Left hindlimb (tissue), 1 donor: Measurements from ENCODE around the gene DACT2.
"Not testable (repeated sequence)": the region's sequence is repeated elsewhere in the genome, so short reads cannot be mapped to it uniquely, and the experiment has no call there.

Experiments
- DNase-seq: peaks from one replicate; pipeline ENCODE4 v3.0.0-alpha.2; 2018

The DACT2 gene

DNA sequence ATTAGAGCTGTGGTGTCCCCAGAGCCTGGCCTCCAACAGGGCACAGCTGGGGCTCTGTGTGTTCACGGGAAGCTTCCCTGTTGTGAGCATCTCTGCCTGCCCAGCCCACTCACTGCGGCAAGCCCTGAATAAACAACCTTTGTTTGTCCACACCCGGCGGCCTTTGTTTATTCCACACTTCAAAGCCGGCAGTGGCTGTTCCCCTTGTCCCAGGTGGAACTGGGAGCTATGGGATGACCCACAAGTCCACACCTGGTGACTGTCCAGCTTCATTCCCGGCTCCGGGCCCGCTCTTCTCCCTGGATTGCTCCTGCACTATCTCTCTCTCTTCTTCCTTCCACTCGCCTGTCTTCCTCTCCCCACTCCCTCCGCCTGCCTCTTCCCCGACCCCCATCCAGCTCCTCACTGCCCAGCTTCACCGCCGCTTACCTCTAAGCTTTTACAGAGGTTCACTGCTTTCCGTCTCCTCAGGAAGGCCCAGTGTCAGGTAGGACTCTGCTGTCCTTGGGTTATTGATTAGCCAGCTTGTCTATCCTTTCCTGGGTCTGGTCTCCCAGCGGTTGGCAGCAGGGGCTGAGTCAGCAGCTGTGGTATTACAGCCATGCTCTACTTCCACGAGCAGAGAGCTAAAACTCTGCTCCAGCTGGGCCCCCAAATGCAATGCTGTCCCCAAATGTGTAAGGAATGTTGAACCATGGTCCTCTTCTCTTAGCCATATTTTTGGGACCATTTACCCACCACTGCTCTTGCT lies 17.8 kb downstream of the DACT2 start:
- DNase-seq, result no peak

DNA sequence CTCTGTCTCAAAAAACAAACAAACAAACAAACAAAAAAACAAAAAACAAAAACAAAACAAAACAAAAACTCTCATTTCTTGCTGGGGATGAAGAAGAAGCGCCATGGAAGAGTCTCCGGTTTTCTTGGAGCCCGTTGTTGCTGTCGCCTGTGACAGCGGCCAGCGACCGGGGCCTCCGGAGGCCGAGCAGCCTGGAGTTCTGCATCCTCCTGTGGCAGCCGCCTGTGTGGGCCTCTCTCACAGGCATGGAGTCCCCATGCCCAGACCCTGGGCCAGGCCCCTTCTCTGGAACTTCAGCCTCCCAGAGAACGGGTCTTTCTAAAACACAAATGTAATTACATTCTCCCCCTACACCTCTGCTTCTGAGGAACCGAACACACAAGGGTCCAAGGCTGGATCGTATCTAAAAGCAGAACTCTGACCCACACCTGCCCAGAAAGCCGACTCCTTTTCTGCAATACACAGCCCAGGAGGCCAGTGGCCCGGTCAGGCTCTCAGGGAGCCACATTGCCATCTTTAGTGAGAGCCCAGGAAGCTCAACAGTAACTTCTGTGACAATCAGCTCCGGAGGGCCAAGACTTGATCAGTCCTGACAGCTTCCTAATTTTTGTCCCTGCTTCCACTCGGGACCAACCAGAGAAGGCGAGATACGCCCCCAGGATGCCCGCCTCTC lies 18.5 kb downstream of the DACT2 start:
- DNase-seq, result no peak

DNA sequence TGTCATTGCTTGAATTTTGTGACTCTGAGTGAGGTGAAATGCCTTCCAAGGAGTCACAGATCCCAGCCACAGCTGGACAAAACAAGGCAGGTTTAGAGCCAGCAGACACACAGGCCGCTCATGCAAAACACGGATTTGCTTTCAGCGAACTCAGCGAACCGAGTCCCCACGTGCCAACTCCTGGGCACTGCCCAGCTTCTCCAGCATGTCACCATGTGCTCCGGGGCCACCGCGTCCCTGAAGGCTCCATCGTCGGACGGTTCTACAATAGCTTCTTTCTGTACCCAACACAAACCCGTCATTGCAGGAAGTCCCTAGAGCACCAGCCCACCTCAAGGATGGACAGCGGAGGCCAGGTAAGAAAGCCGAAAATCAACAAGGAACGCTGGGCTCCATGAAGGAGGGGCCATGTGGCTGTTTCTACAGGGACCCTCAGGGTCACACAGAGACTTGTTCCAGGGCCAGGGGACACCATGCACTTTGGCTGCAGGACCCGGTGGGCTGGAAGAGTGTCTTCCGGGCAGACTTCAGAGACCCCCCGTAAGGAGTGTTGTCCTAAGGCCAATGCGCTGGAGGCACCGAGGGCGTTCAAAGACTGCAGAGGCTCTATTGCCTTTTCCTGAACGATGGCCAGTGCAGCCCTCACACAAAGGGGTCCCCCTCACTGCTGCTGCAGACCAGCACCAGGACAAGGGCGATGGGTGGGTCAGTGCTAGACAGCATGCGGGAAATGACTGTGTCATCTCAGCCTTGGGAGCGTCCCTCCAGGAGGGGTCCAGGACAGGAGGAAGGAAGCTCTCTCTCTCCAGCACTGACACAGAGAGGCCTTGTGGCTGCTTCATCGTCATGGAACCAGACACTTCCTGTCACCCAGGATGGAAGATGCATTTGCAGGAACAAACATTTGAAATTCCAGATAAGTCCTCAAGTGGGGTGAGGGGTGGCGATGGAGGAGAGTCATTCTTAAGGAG lies 19.8 kb downstream of the DACT2 start:
- DNase-seq, result no peak

DNA sequence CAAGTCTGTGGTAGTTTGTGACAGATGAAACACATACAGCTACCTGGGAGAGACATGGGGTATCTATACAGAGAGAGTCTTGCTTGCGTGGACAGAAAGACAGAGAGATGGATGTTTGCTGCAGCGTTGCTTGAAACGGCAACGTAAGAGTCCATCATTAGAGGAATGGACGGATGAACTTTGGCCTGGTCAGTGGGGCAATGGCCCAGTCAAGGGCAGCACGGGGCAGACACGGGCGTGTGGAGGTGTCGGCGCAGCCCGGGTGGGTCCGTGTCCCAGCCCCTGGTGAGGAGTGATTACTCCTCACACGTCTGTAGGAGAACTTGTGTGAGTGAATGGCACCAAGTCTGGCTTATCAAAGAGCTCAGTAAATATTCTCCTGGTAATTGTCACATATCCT lies 21.9 kb downstream of the DACT2 start:
- DNase-seq, result no peak

DNA sequence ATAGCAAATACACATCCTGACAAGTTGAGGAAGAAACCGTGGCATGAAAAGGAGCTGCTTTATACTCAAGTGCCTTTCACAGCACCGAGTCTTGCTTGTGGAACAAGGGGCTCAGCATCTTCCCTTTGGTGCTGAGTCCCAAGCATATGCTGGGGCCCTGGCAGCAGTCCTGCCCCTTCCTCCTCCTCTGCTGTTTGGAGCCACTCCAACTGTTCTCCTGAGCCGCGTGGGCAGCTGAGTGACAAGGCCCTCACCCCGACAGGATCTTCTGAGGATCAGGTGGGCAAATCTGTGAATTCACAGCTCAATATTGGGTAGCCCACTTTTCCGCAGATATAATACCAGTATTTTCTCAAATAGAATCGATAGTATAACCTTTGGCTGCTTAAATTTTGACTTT lies 24.7 kb downstream of the DACT2 start:
- no peak for DNase-seq

DNA sequence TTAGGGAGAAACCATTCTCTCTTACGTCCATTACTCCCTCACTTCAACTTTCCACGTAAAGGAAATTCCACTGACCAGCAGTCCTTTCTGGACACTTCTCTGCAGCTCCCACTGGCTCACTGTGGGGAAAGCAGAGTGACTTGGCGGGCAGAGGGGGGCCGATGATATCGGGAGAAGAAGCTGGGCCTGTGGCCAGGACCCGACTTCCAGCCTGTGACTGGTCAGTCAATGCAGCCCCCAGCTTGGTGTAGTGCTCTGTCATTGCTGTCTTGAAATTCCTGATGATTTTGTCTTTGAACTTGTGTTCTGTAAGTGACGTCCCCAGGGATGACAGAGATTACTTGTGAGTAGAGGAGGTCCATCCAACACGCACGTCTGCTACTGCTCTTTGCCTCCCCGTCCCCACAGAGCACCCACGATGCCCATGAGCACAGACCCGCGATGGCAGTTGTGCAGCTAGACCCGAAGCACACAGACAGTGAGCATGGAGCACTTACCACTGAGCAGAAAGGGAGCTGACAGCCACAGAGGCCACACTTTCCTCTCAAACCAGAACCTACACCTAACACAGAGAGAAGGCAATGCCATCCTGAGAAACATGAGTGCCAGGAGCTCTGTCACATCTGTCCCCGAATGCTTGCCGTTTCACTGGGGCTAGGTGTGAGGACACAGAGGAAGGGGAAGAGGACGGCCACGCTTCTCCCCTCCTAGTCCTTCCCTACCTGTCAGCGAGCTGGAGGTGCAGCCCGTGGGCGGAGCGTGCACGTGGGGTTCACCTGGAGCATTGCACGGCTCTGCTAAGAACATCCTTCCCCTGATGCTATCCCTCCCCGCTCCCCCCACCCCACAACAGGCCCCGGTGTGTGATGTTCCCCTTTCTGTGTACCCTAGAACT lies 25.7 kb downstream of the DACT2 start:
- no peak for DNase-seq

DNA sequence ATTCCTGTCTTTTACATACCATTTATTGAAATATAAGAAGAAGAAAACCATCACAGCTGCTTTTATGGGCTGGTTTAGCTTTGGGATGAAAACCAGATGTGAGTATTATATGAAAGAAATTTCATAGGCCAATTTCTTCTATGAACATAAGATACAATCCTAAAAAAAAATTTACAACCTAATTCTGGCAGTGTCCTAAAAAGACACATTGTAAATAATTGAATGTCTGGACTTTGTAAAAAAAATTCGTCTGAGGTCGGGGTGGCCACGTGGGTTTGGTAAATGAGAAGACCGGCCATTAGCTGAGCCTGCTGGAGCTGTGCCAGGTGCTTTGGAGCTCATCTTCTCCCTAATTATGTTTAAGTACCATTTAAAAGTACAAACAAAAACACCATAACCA lies 26.8 kb downstream of the DACT2 start:
- DNase-seq, result no peak

DNA sequence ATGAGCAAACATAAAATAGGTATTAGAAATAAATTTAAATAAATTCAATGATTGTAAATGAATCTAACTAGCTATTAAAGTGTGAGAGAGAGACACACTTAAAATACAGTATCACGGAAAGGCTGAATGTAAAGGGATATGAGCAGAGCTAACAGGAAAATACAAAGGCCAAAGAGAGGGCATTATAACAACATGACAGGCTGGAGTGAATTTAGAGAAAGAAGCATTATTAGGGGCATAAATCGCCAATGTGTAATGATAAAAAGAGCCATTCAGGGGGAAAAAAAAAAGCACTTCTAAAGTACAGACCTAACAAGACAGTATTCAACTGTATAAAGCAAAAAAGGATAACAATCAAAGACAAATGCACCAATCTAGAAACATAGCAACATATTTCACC lies 28.1 kb downstream of the DACT2 start:
- no peak for DNase-seq

DNA sequence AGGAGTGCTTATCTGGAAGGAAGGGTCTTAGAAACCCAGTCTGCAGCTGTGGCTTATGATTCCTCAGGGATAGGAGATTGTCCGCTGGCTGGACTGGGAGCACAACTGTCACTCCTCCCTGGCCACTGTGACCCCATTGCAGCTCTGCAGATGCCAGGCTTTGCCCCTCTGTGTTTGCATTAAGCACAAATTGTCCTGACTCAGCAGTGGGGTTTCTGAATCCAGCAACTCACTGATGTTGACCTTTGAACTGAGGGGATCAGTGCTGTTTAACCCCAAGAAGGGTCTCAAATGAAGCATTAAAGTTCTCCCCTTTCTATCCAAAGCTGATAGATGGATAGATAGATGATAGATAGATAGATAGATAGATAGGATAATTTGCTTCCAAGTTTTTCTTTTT lies 29.5 kb downstream of the DACT2 start:
- DNase-seq, result no peak

DNA sequence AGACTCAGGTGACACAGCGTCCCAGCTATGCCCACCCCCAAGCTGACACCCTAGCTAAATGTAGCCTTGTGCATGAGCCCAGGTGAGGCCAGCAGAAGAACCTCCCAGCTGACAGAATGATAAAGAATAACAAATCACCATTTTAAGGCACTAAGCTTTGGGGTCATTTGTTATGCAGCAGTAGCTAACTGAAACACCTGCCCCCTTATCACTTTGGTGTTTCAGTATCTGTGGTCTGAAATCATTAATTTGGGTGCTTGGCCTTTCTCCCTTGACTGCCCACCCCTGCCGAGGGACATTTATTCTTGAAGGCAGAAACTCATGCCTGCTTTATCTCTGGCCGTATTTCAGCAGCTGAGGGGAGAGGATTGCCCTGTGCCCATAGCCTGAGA lies 30.0 kb downstream of the DACT2 start:
- peak; percentile 9 for DNase-seq

DNA sequence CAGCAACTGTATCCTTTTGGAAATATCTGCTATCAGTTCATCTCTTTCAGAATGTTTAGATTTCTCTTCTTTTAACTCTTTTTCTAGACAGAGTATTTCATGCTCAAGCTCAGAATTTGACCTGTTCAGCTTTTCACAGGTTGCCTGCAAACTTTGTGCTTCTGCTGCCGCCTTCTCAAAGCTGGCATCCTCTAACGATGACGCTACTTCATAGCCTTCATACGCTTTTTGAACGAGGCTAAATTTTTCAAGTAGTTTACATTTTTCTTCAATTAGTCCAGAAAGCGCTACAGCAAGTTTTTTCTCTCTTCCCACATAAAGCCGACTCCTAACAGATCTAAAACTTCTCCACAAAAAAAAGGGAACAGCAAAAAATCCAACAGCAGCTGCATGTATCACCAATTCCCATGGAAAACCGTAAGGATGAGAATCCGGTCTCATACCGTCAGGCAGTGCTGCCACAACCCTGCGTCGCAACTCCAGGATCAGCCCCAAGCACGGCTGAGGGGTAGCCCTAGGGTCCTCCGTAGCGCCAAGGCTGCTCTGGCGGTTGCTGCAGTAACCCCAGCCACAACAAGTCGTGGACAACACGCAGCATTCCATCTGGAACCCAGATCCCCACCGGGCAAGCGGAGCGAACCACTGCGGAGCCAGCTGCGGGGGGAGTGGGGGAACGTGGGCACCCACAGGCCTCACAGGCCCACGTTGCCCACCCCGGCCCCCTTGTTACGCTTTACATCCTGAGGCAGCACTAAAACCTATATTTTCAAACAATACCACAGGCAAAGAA lies 30.6 kb downstream of the DACT2 start:
- DNase-seq, result peak; percentile 28

DNA sequence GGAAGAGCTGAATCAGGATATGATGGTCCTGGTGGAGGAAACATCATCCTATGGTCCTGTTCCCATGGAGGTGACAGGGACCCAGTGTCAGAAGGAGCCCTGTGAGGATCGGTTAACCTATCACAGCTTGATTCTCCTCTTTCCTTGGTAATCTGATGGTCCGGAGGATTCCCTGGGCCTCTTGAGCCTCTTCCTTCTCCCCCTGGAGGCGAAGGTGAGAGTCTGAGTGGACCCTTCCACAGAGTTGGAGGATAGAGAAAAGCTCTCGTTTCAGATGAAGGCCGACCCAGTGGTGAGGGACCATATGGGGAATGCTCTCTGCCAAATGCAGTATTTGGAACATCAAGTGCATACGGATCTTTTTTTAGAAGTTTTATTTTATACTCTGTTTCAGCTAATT lies 32.1 kb downstream of the DACT2 start:
- DNase-seq, result peak; percentile 19

DNA sequence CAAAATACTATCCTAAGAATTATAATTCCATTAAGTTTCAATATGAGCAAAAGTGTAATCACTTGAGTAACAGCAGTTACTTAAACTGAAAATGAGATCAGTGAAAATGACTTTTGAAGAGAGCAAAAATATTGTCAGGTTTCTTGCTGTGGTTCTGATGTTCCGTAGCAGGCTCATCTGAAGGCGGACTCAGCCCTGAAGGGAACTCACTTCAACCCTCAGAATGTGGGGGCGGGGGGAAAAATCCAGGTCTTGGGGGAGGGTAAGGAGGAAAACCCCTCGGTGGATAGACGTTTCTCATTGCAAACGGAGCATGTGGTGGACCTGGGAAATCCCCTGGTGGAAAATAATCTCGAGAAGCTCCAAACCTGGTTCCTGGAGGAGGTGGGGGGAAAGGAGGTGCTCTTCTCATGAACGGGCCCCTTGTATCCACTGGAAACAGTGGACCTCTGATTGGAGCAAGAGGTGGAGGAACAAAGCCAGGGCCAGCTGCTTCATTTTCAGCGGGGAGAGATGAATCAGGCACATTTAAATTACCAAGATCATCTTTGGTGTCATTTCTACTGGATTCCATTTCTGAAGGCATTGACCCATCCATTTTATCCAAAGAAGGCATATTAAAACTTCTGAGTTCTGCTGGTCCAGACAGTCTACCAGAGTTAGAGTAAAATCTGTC lies 32.7 kb downstream of the DACT2 start:
- not testable (repeated sequence) for DNase-seq

DNA sequence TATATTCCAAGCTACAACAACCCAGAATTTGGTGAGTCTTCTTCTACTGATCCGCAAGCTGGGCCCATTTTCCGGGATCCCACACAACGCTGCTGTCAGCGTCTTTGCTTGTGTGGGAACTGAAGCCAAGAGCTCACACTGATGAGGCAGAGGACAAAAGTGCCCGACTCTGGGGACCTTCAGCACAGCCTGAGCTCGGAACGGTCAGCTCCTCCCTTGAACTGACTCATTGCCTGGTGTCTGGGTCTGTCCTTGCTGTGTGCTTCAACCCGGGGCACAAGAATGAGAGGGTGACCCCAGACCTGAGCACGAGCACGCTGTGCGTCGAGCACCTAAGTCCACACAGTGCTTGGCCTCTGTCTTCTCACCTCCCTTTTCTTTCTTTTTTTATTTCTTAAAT lies 33.5 kb downstream of the DACT2 start:
- no peak for DNase-seq

DNA sequence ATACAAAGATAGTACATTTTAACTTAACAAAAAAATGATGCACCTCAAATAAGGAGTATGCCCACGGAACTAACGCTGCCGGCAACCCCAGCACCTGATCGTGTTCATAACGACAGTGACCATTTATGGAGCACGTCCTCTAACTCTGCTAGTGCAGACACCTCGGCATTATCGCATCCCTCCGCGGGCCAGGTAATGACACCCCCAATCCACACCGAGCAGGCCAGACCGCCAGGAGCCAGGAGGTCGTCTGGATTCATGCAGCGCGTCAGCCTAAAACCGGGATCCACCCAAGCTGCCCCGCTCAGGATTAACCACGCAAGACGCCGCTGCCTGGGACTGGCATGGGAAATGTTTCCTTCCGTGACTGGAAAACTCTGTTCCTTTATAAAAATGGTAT lies 34.1 kb downstream of the DACT2 start:
- DNase-seq, result no peak

DNA sequence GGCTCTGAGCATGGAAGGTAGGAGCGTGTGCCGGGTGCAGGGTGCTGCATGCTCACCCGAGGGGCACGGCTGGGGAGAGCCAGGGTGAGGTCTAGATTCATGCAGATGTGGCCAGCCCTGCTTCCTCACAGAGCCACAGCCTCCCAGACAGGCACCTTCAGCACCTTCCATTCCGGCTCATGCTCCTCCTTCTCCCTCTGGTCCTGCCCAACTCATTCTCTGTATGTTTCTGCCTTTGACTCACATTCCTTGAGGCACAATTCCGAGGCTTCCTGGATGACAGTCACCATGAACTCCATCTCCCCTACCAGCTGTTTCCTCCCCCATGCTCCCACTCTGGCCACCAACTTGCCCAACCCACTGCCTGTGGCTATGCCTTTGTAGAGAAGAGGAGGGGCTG lies 35.4 kb downstream of the DACT2 start:
- DNase-seq, result no peak

DNA sequence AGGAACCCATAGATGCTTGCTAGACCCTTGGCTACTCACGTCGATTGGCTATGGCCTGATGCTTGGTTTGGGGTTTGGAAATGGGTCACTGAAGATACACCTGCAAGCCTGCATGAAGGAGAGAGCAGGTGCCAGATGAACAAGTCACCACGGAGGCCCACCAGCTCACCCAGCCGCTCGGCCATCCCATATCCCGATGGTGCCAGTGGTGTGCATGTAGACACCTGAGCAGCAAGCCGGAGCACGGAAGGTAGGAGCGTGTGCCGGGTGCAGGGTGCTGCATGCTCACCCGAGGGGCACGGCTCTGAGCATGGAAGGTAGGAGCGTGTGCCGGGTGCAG lies 35.9 kb downstream of the DACT2 start:
- DNase-seq, result no peak

DNA sequence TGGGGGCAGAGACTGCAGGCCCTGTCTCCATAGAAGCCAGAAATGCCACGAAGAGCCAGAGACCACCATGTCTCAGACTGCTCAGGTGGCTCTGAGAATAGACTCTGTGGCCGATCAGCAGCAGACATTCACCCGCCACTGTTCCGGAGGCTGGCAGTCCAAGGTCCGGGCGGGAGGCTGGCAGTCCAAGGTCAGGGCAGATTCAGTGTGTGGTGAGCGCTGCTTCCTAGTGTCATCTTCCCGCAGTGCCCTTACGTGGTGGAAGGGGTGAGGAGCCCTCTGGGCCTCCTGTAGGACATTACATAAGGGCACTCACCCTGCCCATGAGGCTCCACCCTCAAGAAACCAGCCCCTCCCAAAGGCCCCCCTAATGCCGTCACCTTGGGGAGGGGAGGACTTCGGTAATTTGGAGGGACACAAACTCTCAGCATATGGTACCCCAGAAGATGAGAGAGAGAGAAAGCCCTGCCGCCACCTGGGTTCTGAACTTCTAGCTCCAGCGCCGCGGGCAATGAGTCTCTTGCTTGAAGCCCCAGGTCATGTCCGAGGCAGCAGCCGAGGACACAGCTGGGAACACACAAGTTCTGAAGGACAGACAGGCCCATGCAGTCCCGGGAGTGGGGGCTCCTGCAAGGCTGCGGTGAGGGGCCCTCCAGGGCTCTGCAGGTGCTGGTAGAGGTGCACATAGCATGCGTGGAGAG lies 36.4 kb downstream of the DACT2 start:
- DNase-seq, result no peak

DNA sequence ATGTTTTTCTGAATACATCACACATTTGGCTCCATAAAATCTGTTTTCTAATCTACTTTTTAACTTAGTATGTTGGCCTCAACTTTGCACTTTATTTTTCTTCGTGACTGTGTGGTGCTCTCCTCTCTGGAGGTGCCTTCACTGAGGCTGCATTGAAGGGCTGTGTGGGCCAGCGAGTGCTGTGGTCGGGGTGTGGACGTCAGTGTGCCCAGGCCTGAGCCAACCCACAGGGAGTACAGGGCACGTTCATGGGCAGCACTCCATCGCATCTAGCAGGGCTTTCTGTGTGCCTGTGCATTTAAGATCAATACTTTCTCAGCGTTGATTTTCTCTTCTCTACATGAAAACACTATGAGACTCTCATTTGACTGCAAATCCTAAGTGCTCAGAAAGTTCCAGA lies 37.8 kb downstream of the DACT2 start:
- DNase-seq, result no peak

DNA sequence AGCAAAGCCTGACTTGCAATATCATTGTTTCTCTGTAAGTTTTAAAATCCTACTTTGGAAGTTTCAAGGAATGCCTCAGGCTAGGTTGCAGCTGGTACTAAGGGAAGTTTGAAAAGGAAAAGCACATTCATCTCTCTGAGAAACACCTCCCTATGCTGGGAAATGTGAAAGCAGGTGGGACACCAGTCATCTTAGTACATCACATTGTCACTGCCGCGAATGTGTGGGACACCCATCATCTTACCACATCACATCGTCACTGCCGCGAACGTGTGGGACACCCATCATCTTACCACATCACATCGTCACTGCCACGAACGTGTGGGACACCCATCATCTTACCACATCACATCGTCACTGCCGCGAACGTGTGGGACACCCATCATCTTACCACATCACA lies 38.3 kb downstream of the DACT2 start:
- not testable (repeated sequence) for DNase-seq

DNA sequence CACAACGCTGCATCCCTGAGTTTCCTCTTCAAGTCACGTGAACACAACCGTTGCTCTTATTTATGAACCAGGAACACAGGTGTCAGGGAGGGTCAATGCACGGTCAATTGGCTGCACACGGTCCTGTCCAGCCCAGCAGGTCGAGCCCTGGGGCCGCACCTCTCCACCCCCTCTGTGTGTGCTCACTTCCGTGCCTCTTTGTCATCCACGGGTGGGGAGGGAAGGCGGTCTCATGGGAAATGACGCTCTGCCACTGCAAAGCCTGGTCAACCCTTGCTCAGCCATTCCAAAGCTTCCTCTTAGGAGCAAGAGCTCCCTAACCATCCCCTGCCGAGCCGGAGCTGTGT lies 38.7 kb downstream of the DACT2 start:
- no peak for DNase-seq
